Measurements from ENCODE around the gene SPATA9.
"Not testable (repeated sequence)": the region's sequence is repeated elsewhere in the genome, so short reads cannot be mapped to it uniquely, and the experiment has no call there.

Gene SPATA9

GRCh38 chr5:95644351-95645042, 38.3 kb downstream of the SPATA9 start:
- no peaks in the 10 kb centered on the region for H3K9me3 Mint-ChIP-seq
- ATAC-seq (replicated peaks; ENCODE audit: extremely low read depth, poor library complexity, severe bottlenecking) = no peak
- H3K36me3 Mint-ChIP-seq (ENCODE audit: insufficient read depth) = peaks cover 4% of the 10 kb centered on the region
- H3K4me3 Mint-ChIP-seq = no peak overlapping the region
- DNase-seq (ENCODE audit: low spot score in 2 of 2) = no peak
- H3K27ac Mint-ChIP-seq (ENCODE audit: low read depth) = peak overlapping the region; percentile 0
- peaks cover under 1% of the 10 kb centered on the region for H3K27me3 Mint-ChIP-seq
- H3K4me1 Mint-ChIP-seq = peaks cover 7% of the 10 kb centered on the region

GRCh38 chr5:95643152-95643551, 39.6 kb downstream of the SPATA9 start:
- H3K9me3 Mint-ChIP-seq = no peaks in the 10 kb centered on the region
- peaks cover 14% of the 10 kb centered on the region for H3K27me3 Mint-ChIP-seq
- ATAC-seq (replicated peaks; ENCODE audit: extremely low read depth, poor library complexity, severe bottlenecking) (no peak), DNase-seq (ENCODE audit: low spot score in 2 of 2) (no peak)
- H3K4me1 Mint-ChIP-seq = peaks cover 7% of the 10 kb centered on the region
- no peak overlapping the region for H3K4me3 Mint-ChIP-seq
- peaks cover 4% of the 10 kb centered on the region for H3K36me3 Mint-ChIP-seq (ENCODE audit: insufficient read depth)
- H3K27ac Mint-ChIP-seq (ENCODE audit: low read depth) = no peak overlapping the region

- ATAC-seq (replicated peaks; ENCODE audit: extremely low read depth, poor library complexity, severe bottlenecking) (no peak), DNase-seq (ENCODE audit: low spot score in 2 of 2) (no peak)
- no peaks in the 10 kb centered on the region for H3K9me3 Mint-ChIP-seq
- H3K27ac Mint-ChIP-seq (ENCODE audit: low read depth) = no peak overlapping the region
- H3K36me3 Mint-ChIP-seq (ENCODE audit: insufficient read depth) = peaks cover 4% of the 10 kb centered on the region
- peaks cover 16% of the 10 kb centered on the region for H3K27me3 Mint-ChIP-seq
- H3K4me3 Mint-ChIP-seq = no peak overlapping the region
- peaks cover 7% of the 10 kb centered on the region for H3K4me1 Mint-ChIP-seq
These were observed 41.0 kb downstream of the SPATA9 start for GRCh38 chr5:95641741-95642220.

GRCh38 chr5:95638632-95639031, 44.2 kb downstream of the SPATA9 start:
- H3K36me3 Mint-ChIP-seq (ENCODE audit: insufficient read depth) = peaks cover 2% of the 10 kb centered on the region
- ATAC-seq (replicated peaks; ENCODE audit: extremely low read depth, poor library complexity, severe bottlenecking) (no peak), DNase-seq (ENCODE audit: low spot score in 2 of 2) (no peak)
- H3K4me3 Mint-ChIP-seq = no peak overlapping the region
- H3K4me1 Mint-ChIP-seq = no peaks in the 10 kb centered on the region
- H3K27me3 Mint-ChIP-seq = peaks cover 16% of the 10 kb centered on the region
- no peak overlapping the region for H3K27ac Mint-ChIP-seq (ENCODE audit: low read depth)
- no peaks in the 10 kb centered on the region for H3K9me3 Mint-ChIP-seq

GRCh38 chr5:95634081-95634480, 48.7 kb downstream of the SPATA9 start:
- H3K4me1 Mint-ChIP-seq = peaks cover 11% of the 10 kb centered on the region
- H3K4me3 Mint-ChIP-seq = no peak overlapping the region
- H3K36me3 Mint-ChIP-seq (ENCODE audit: insufficient read depth) = peaks cover 2% of the 10 kb centered on the region
- no peak for ATAC-seq (replicated peaks; ENCODE audit: extremely low read depth, poor library complexity, severe bottlenecking)
- H3K9me3 Mint-ChIP-seq = no peaks in the 10 kb centered on the region
- H3K27ac Mint-ChIP-seq (ENCODE audit: low read depth) = peak overlapping the region; percentile 46
- DNase-seq (ENCODE audit: low spot score in 2 of 2) = no peak
- H3K27me3 Mint-ChIP-seq = peaks cover 11% of the 10 kb centered on the region

- peaks cover 2% of the 10 kb centered on the region for H3K36me3 Mint-ChIP-seq (ENCODE audit: insufficient read depth)
- H3K9me3 Mint-ChIP-seq = no peaks in the 10 kb centered on the region
- peaks cover 11% of the 10 kb centered on the region for H3K4me1 Mint-ChIP-seq
- no peak overlapping the region for H3K4me3 Mint-ChIP-seq
- ATAC-seq (replicated peaks; ENCODE audit: extremely low read depth, poor library complexity, severe bottlenecking) (no peak), DNase-seq (ENCODE audit: low spot score in 2 of 2) (no peak)
- H3K27ac Mint-ChIP-seq (ENCODE audit: low read depth) = no peak overlapping the region
- H3K27me3 Mint-ChIP-seq = peaks cover 7% of the 10 kb centered on the region
These were observed 49.1 kb downstream of the SPATA9 start for GRCh38 chr5:95633671-95634070.

- H3K36me3 Mint-ChIP-seq (ENCODE audit: insufficient read depth); H3K27me3 Mint-ChIP-seq; DNase-seq (ENCODE audit: low spot score in 2 of 2); ATAC-seq (replicated peaks; ENCODE audit: extremely low read depth, poor library complexity, severe bottlenecking); H3K9me3 Mint-ChIP-seq; H3K27ac Mint-ChIP-seq (ENCODE audit: low read depth); H3K4me3 Mint-ChIP-seq: not testable (repeated sequence)
- peaks cover 11% of the 10 kb centered on the region for H3K4me1 Mint-ChIP-seq
These were observed 49.8 kb downstream of the SPATA9 start for GRCh38 chr5:95632942-95633341.

- H3K9me3 Mint-ChIP-seq = no peaks in the 10 kb centered on the region
- peaks cover 2% of the 10 kb centered on the region for H3K36me3 Mint-ChIP-seq (ENCODE audit: insufficient read depth)
- no peaks in the 10 kb centered on the region for H3K27me3 Mint-ChIP-seq
- no peak overlapping the region for H3K4me3 Mint-ChIP-seq
- DNase-seq (ENCODE audit: low spot score in 2 of 2) (peak; percentile 19 to 36), ATAC-seq (replicated peaks; ENCODE audit: extremely low read depth, poor library complexity, severe bottlenecking) (peak; percentile 99)
- H3K4me1 Mint-ChIP-seq = peaks cover 11% of the 10 kb centered on the region
- H3K27ac Mint-ChIP-seq (ENCODE audit: low read depth) = peak overlapping the region; percentile 20
These were observed 50.7 kb downstream of the SPATA9 start for GRCh38 chr5:95631991-95632675.

GRCh38 chr5:95631255-95631958, 51.4 kb downstream of the SPATA9 start:
- no peaks in the 10 kb centered on the region for H3K9me3 Mint-ChIP-seq
- no peak overlapping the region for H3K27ac Mint-ChIP-seq (ENCODE audit: low read depth)
- H3K4me1 Mint-ChIP-seq = peaks cover 11% of the 10 kb centered on the region
- H3K36me3 Mint-ChIP-seq (ENCODE audit: insufficient read depth) = peaks cover 2% of the 10 kb centered on the region
- DNase-seq (ENCODE audit: low spot score in 2 of 2) (no peak), ATAC-seq (replicated peaks; ENCODE audit: extremely low read depth, poor library complexity, severe bottlenecking) (no peak)
- no peaks in the 10 kb centered on the region for H3K27me3 Mint-ChIP-seq
- H3K4me3 Mint-ChIP-seq = no peak overlapping the region

- no peaks in the 10 kb centered on the region for H3K9me3 Mint-ChIP-seq
- H3K4me1 Mint-ChIP-seq = peaks cover 11% of the 10 kb centered on the region
- peaks cover 2% of the 10 kb centered on the region for H3K36me3 Mint-ChIP-seq (ENCODE audit: insufficient read depth)
- ATAC-seq (replicated peaks; ENCODE audit: extremely low read depth, poor library complexity, severe bottlenecking) (no peak), DNase-seq (ENCODE audit: low spot score in 2 of 2) (no peak)
- H3K27ac Mint-ChIP-seq (ENCODE audit: low read depth) = no peak overlapping the region
- H3K27me3 Mint-ChIP-seq = no peaks in the 10 kb centered on the region
- no peak overlapping the region for H3K4me3 Mint-ChIP-seq
These were observed 52.3 kb downstream of the SPATA9 start for GRCh38 chr5:95630394-95630917.

GRCh38 chr5:95628933-95629332, 53.9 kb downstream of the SPATA9 start:
- H3K36me3 Mint-ChIP-seq (ENCODE audit: insufficient read depth) = peaks cover 2% of the 10 kb centered on the region
- peaks cover 11% of the 10 kb centered on the region for H3K4me1 Mint-ChIP-seq
- no peaks in the 10 kb centered on the region for H3K27me3 Mint-ChIP-seq
- no peaks in the 10 kb centered on the region for H3K9me3 Mint-ChIP-seq
- ATAC-seq (replicated peaks; ENCODE audit: extremely low read depth, poor library complexity, severe bottlenecking) (no peak), DNase-seq (ENCODE audit: low spot score in 2 of 2) (no peak)
- H3K4me3 Mint-ChIP-seq = no peak overlapping the region
- H3K27ac Mint-ChIP-seq (ENCODE audit: low read depth) = no peak overlapping the region

- Mint-ChIP-seq H3K36me3 (ENCODE audit: insufficient read depth) (peaks cover 2% of the 10 kb centered on the region), H3K9me3 (no peaks in the 10 kb centered on the region), H3K27ac (ENCODE audit: low read depth) (no peak overlapping the region), H3K4me1 (peaks cover 11% of the 10 kb centered on the region), H3K4me3 (no peak overlapping the region), H3K27me3 (no peaks in the 10 kb centered on the region)
- DNase-seq (ENCODE audit: low spot score in 2 of 2) (no peak), ATAC-seq (replicated peaks; ENCODE audit: extremely low read depth, poor library complexity, severe bottlenecking) (no peak)
These were observed 54.6 kb downstream of the SPATA9 start for GRCh38 chr5:95627971-95628810.
